Right lobe of liver (tissue), 4 donors: ENCODE data around the gene KRTAP5-4.

Experiments
- CTCF ChIP-seq, 4 donors: fragments of 200-600 bp in 3 of 4; fragments of 450-650 bp in 1 of 4; IDR thresholded peaks; one replicate each; pipeline versions ENCODE4 v1.5.1 to v1.8.0; 2016 to 2022; ENCODE audit warnings: antibody characterized with exemption in 4 of 4, mild to moderate bottlenecking in 2 of 4
- POLR2A ChIP-seq: fragments of 450-650 bp; IDR thresholded peaks from one replicate; pipeline ENCODE4 v1.6.1; 2017; ENCODE audit warnings: antibody characterized with exemption, mild to moderate bottlenecking
- donor health status: DM: no; HTN: no; CAD: no.
- donor health status: DM: no; HTN: no; CAD: no.
- donor health status: DM: no; HTN: yes; CAD: no.

- no peak for TF ChIP-seq CTCF (IDR thresholded peaks at IDR 0.05)
- no peak for TF ChIP-seq POLR2A
Observed at GRCh38 chr11:1659506-1659905, 37.6 kb upstream of the KRTAP5-4 start.
